Neuronal stem cell (in vitro differentiated cells): ENCODE data around the gene ARRDC4.

Experiments
- DNase-seq: peaks from one replicate; pipeline ENCODE4 v3.0.0-alpha.2; 2013; ENCODE audit warnings: low spot score
- H2AFZ ChIP-seq: one replicate; pipeline ENCODE4 v1.6.1; 2013; ENCODE audit warnings: mild to moderate bottlenecking, low read length, inconsistent platforms
- H2AK5ac ChIP-seq: 2 replicates; pipeline ENCODE4 v1.6.1; 2013; ENCODE audit warnings: low read depth, mild to moderate bottlenecking, inconsistent platforms, low read length, moderate library complexity, mixed read lengths
- H2BK120ac ChIP-seq: 2 replicates; pipeline ENCODE4 v1.6.1; 2013; ENCODE audit warnings: low read depth, mild to moderate bottlenecking, inconsistent platforms, low read length, moderate library complexity, mixed read lengths
- H2BK12ac ChIP-seq: one replicate; pipeline ENCODE4 v1.6.1; 2013; ENCODE audit warnings: low read length, inconsistent platforms
- H2BK15ac ChIP-seq: 2 replicates; pipeline ENCODE4 v1.6.1; 2013; ENCODE audit warnings: mild to moderate bottlenecking, low read length, inconsistent platforms, mixed read lengths
- H2BK5ac ChIP-seq: one replicate; pipeline ENCODE4 v1.6.1; 2013; ENCODE audit warnings: inconsistent platforms, mild to moderate bottlenecking, low read length, moderate library complexity
- H3K14ac ChIP-seq: one replicate; pipeline ENCODE4 v1.6.1; 2013; ENCODE audit warnings: low read length, inconsistent platforms
- H3K18ac ChIP-seq: 2 replicates; pipeline ENCODE4 v1.6.1; 2013; ENCODE audit warnings: low read length, inconsistent platforms
- H3K23ac ChIP-seq: 2 replicates; pipeline ENCODE4 v1.6.1; 2013; ENCODE audit warnings: low read depth, mild to moderate bottlenecking, mixed read lengths, low read length, inconsistent platforms; ENCODE audit not compliant: poor library complexity
- H3K27ac ChIP-seq: replicated peaks from 3 replicates; pipeline ENCODE4 v1.5.1; 2013; ENCODE audit warnings: low read length, inconsistent platforms
- H3K27me3 ChIP-seq, 3 experiments: 2 replicates each; pipeline ENCODE4 v1.6.1; 2013; ENCODE audit warnings: low read length in 3 of 3, mild to moderate bottlenecking in 2 of 3, inconsistent platforms in 1 of 3, low read depth in 1 of 3, mixed read lengths in 1 of 3, moderate library complexity in 1 of 3; ENCODE audit not compliant: control insufficient read depth in 3 of 3, insufficient read depth in 3 of 3
- H3K36me3 ChIP-seq, 2 donors: replicated peaks in 1 of 2; 2 replicates each; pipeline ENCODE4 v1.6.1; 2013; ENCODE audit warnings: low read length in 2 of 2; ENCODE audit not compliant: control insufficient read depth in 2 of 2, insufficient read depth in 2 of 2
- H3K4ac ChIP-seq: 2 replicates; pipeline ENCODE4 v1.6.1; 2013; ENCODE audit warnings: inconsistent platforms, mild to moderate bottlenecking, low read length, moderate library complexity
- H3K4me1 ChIP-seq, 2 donors: 1 replicate in 1 of 2; 2 replicates in 1 of 2; pipeline ENCODE4 v1.6.1; 2013; ENCODE audit warnings: low read length in 2 of 2, low read depth in 1 of 2; ENCODE audit not compliant: control insufficient read depth in 2 of 2, insufficient read depth in 1 of 2
- H3K4me2 ChIP-seq: one replicate; pipeline ENCODE4 v1.6.1; 2013; ENCODE audit warnings: mild to moderate bottlenecking, low read length, inconsistent platforms; ENCODE audit not compliant: insufficient read depth, poor library complexity, severe bottlenecking
- H3K4me3 ChIP-seq, 2 donors: 2 replicates each; pipeline ENCODE4 v1.5.1; 2013; ENCODE audit warnings: low read length in 2 of 2, mild to moderate bottlenecking in 2 of 2, inconsistent platforms in 1 of 2, moderate library complexity in 1 of 2
- H3K79me1 ChIP-seq: one replicate; pipeline ENCODE4 v1.6.1; 2013; ENCODE audit warnings: low read depth, mild to moderate bottlenecking, inconsistent platforms, low read length, moderate library complexity
- H3K9ac ChIP-seq: one replicate; pipeline ENCODE4 v1.6.1; 2013; ENCODE audit warnings: mild to moderate bottlenecking, low read depth, low read length, inconsistent platforms; ENCODE audit not compliant: poor library complexity
- H3K9me3 ChIP-seq, 2 donors: replicated peaks in 1 of 2; 2 replicates each; pipeline versions ENCODE3 to v1.6.1; 2013; ENCODE audit warnings: low read length in 2 of 2, mild to moderate bottlenecking in 2 of 2, inconsistent platforms in 1 of 2, low read depth in 1 of 2, mixed read lengths in 1 of 2, moderate library complexity in 1 of 2; ENCODE audit not compliant: control insufficient read depth in 2 of 2, insufficient read depth in 1 of 2
- H4K8ac ChIP-seq: one replicate; pipeline ENCODE4 v1.6.1; 2013; ENCODE audit warnings: low read depth, mild to moderate bottlenecking, inconsistent platforms, low read length, moderate library complexity
- H4K91ac ChIP-seq: one replicate; pipeline ENCODE4 v1.6.1; 2013; ENCODE audit warnings: low read length, low read depth, mild to moderate bottlenecking, inconsistent platforms; ENCODE audit not compliant: poor library complexity
- WGBS, 2 donors: extraction: QIAGEN DNeasy Blood & Tissue Kit; methylation state at CpG; one replicate each; pipeline ENCODE4 v1.1.7; 2013; ENCODE audit warnings: missing lambda C conversion rate in 2 of 2, mixed read lengths in 1 of 2; ENCODE audit not compliant: insufficient read length in 2 of 2, insufficient replicate concordance in 1 of 2; ENCODE audit errors: extremely low coverage in 2 of 2; 5-methylcytosine and 5-hydroxymethylcytosine counted together

The ARRDC4 gene

DNA sequence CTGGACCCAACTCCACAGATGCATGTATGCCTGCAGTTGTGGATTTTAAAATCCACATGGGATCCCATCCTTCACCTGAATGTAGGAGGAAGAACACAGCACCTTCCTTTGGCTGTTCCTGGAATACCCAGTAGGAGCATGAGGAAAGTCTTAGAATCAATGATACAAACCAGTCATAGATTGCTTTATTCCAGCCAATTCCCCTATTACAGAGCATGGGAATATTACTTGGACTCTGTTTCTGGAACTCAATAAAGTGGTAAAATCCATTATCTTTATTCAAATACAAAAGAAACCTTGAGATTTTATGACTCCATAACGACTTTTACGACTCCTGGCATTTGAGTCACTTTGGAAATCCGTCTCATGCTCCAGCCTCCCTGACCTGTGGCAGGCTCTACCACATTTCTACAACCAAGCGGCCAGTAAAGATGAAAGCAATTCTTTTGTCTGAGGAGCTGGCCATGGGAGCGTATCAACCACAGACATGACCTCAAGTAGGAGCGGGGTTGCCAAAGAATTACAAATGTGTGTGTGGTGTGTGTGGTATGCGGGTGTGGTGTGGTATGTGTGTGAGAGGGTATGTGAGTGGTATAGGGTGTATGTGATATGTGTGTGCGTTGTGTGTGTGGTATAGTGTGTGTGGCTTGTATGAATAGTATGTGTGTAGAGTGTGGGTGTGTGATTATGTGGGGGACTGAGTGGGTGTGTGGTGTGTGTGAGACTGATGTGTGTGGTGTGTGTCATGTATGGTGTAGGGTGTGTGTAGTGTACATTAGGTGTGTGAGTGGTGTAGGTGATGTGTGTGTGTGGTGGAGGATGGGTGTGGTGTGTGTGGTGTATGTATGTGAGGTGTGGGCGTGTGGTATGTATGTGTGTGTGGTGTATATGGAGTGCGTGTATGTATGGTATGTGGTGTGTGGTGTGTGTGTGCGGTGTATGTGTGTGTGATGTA lies 40.0 kb downstream of the ARRDC4 start:
- Histone ChIP-seq H2BK15ac (no peak overlapping the region), H2BK120ac (no peak overlapping the region), H3K9ac (no peak overlapping the region), H3K4me1 (no peaks in the 10 kb centered on the region), H3K79me1 (peaks cover 3% of the 10 kb centered on the region), H3K27ac (no peak overlapping the region), H2BK12ac (no peak overlapping the region), H3K9me3 (peaks cover 0 to 15% of the 10 kb centered on the region in 2 donors), H2AFZ (no peak overlapping the region), H3K23ac (no peak overlapping the region), H4K91ac (peak overlapping the region; percentile 19), H3K4me2 (no peak overlapping the region), H4K8ac (no peak overlapping the region), H2BK5ac (no peak overlapping the region), H3K4ac (no peak overlapping the region), H3K36me3 (peaks cover 0 to 2% of the 10 kb centered on the region in 2 donors), H3K4me3 (peak overlapping the region in 1 of 2 donors; percentile 60), H3K27me3 (peaks cover 0 to 5% (median 0%) of the 10 kb centered on the region in 3 experiments), H3K18ac (no peak overlapping the region), H2AK5ac (no peak overlapping the region), H3K14ac (no peak overlapping the region)
- 100% methylated on average over 1 to 4 of the region's 11 CpGs for WGBS, 2 donors
- DNase-seq, result no peak

- no peak for DNase-seq
- H3K9ac ChIP-seq, result no peak overlapping the region
- no peak overlapping the region for H2AK5ac ChIP-seq
- H3K27me3 ChIP-seq, result peaks cover 0 to 5% (median 0%) of the 10 kb centered on the region in 3 experiments
- H2BK120ac ChIP-seq, result no peak overlapping the region
- H2BK5ac ChIP-seq, result no peak overlapping the region
- H3K79me1 ChIP-seq, result peaks cover 3% of the 10 kb centered on the region
- H4K91ac ChIP-seq, result peak overlapping the region; percentile 0
- H3K18ac ChIP-seq, result no peak overlapping the region
- no peak overlapping the region for H3K4ac ChIP-seq
- H3K4me3 ChIP-seq, result peak overlapping the region in 1 of 2 donors; percentile 67
- H3K27ac ChIP-seq, result no peak overlapping the region
- no peak overlapping the region for H3K14ac ChIP-seq
- no peaks in the 10 kb centered on the region for H3K4me1 ChIP-seq
- H2BK12ac ChIP-seq, result no peak overlapping the region
- no peak overlapping the region for H2BK15ac ChIP-seq
- no peak overlapping the region for H3K4me2 ChIP-seq
- peaks cover 0 to 2% of the 10 kb centered on the region in 2 donors for H3K36me3 ChIP-seq
- 100% methylated on average over 4 to 6 of the region's 10 CpGs for WGBS, 2 donors
- peaks cover 0 to 15% of the 10 kb centered on the region in 2 donors for H3K9me3 ChIP-seq
- no peak overlapping the region for H2AFZ ChIP-seq
- no peak overlapping the region for H3K23ac ChIP-seq
- H4K8ac ChIP-seq, result peak overlapping the region; percentile 17
Measured at GRCh38 chr15:98001663-98002194, 41.2 kb downstream of the ARRDC4 start.

GRCh38 chr15:98002419-98002818 lies 41.9 kb downstream of the ARRDC4 start:
- no peak overlapping the region for H2AK5ac ChIP-seq
- H3K27me3 ChIP-seq, result peaks cover 0 to 5% (median 0%) of the 10 kb centered on the region in 3 experiments
- no peak overlapping the region for H3K4ac ChIP-seq
- H3K79me1 ChIP-seq, result peaks cover 3% of the 10 kb centered on the region
- H2AFZ ChIP-seq, result no peak overlapping the region
- DNase-seq, result no peak
- no peak overlapping the region for H3K14ac ChIP-seq
- no peak overlapping the region for H3K27ac ChIP-seq
- peak overlapping the region in 1 of 2 donors; percentile 59 for H3K4me3 ChIP-seq
- H2BK5ac ChIP-seq, result no peak overlapping the region
- peaks cover 0 to 15% of the 10 kb centered on the region in 2 donors for H3K9me3 ChIP-seq
- H3K4me2 ChIP-seq, result no peak overlapping the region
- H4K91ac ChIP-seq, result peak overlapping the region; percentile 0
- H3K23ac ChIP-seq, result peak overlapping the region; percentile 1
- peaks cover 0 to 2% of the 10 kb centered on the region in 2 donors for H3K36me3 ChIP-seq
- H3K18ac ChIP-seq, result no peak overlapping the region
- no peaks in the 10 kb centered on the region for H3K4me1 ChIP-seq
- H2BK15ac ChIP-seq, result no peak overlapping the region
- 100% methylated on average over 3 of the region's 3 CpGs; no CpG with 5 or more reads in 1 of the 2 donors for WGBS, 2 donors
- peak overlapping the region; percentile 0 for H3K9ac ChIP-seq
- H2BK12ac ChIP-seq, result no peak overlapping the region
- H4K8ac ChIP-seq, result no peak overlapping the region
- no peak overlapping the region for H2BK120ac ChIP-seq

DNA sequence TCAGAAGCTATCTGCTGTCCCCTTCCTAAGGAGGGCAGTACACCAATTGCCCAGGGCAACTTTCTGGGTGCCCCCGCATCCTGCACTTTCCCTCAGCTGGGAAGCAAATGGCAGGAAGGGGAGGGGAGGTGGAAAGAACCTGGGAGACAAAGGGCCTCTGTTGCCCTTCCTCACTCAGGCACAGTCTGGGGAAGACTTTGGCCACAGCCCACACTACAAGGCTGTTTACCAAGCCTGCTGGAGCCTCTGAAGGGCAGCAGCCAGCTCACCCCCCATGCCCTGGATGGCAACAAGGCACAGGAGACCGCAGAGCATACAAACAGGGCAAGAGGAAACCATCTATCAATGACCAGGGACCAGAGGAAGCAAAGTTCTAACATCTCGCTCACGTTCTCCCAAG lies 42.4 kb downstream of the ARRDC4 start:
- H2BK12ac ChIP-seq, result no peak overlapping the region
- H2AK5ac ChIP-seq, result no peak overlapping the region
- peak overlapping the region in 1 of 2 donors; percentile 38 for H3K4me3 ChIP-seq
- WGBS, 2 donors, result no CpG with 5 or more reads among the region's 4 CpGs
- no peaks in the 10 kb centered on the region for H3K4me1 ChIP-seq
- H3K9me3 ChIP-seq, result peaks cover 0 to 15% of the 10 kb centered on the region in 2 donors
- no peak for DNase-seq
- no peak overlapping the region for H2BK120ac ChIP-seq
- H2BK5ac ChIP-seq, result no peak overlapping the region
- no peak overlapping the region for H3K4ac ChIP-seq
- no peak overlapping the region for H3K18ac ChIP-seq
- no peak overlapping the region for H3K27ac ChIP-seq
- H3K27me3 ChIP-seq, result peaks cover 0 to 5% (median 0%) of the 10 kb centered on the region in 3 experiments
- H4K8ac ChIP-seq, result no peak overlapping the region
- no peak overlapping the region for H3K4me2 ChIP-seq
- no peak overlapping the region for H3K14ac ChIP-seq
- no peak overlapping the region for H2AFZ ChIP-seq
- no peak overlapping the region for H2BK15ac ChIP-seq
- no peak overlapping the region for H3K23ac ChIP-seq
- peaks cover 3% of the 10 kb centered on the region for H3K79me1 ChIP-seq
- no peak overlapping the region for H3K9ac ChIP-seq
- peaks cover 0 to 2% of the 10 kb centered on the region in 2 donors for H3K36me3 ChIP-seq
- H4K91ac ChIP-seq, result no peak overlapping the region
